Loucy (cell line): ENCODE data around the gene LEUTX.

Experiments used
- H2AFZ ChIP-seq: fragments of 200-600 bp; sonication (generic); 2 replicates; pipeline ENCODE4 v1.6.0; 2016; ENCODE audit warnings: antibody characterized with exemption, mild to moderate bottlenecking, low read length, moderate library complexity
- H3F3A ChIP-seq: fragments of 200-600 bp; 2 replicates; pipeline ENCODE4 v1.6.0; 2016; ENCODE audit warnings: antibody characterized with exemption, low read depth, mild to moderate bottlenecking
- H3K27me3 ChIP-seq: fragments of 200-600 bp; sonication (generic); 2 replicates; pipeline ENCODE4 v1.6.1; 2014; ENCODE audit warnings: low read length, mild to moderate bottlenecking; ENCODE audit not compliant: insufficient read depth, poor library complexity, severe bottlenecking
- H3K36me3 ChIP-seq: fragments of 200-600 bp; sonication (generic); 2 replicates; pipeline ENCODE4 v1.6.1; 2016; ENCODE audit warnings: low read length; ENCODE audit not compliant: insufficient read depth
- H3K4me1 ChIP-seq: fragments of 200-600 bp; sonication (generic); 2 replicates; pipeline ENCODE4 v1.5.1; 2014; ENCODE audit warnings: low read length, mild to moderate bottlenecking; ENCODE audit not compliant: insufficient read depth, poor library complexity, severe bottlenecking
- H3K4me2 ChIP-seq: fragments of 200-600 bp; sonication (generic); 2 replicates; pipeline ENCODE4 v1.6.0; 2014; ENCODE audit warnings: antibody characterized with exemption, low read length, low read depth, mild to moderate bottlenecking; ENCODE audit not compliant: poor library complexity, severe bottlenecking
- H3K4me3 ChIP-seq: fragments of 200-600 bp; sonication (generic); 2 replicates; pipeline ENCODE4 v1.5.1; 2014; ENCODE audit warnings: low read length, mild to moderate bottlenecking, mixed read lengths; ENCODE audit not compliant: poor library complexity, severe bottlenecking
- H3K79me2 ChIP-seq: fragments of 200-600 bp; sonication (generic); 2 replicates; pipeline ENCODE4 v1.6.1; 2014; ENCODE audit warnings: low read length; ENCODE audit not compliant: insufficient read depth
- H3K9ac ChIP-seq: fragments of 200-600 bp; sonication (generic); 2 replicates; pipeline ENCODE4 v1.6.0; 2014; ENCODE audit warnings: mild to moderate bottlenecking, low read depth, low read length, moderate library complexity; ENCODE audit not compliant: poor library complexity, severe bottlenecking
- H3K9me2 ChIP-seq: fragments of 200-600 bp; sonication (generic); replicated peaks from 2 replicates; pipeline ENCODE4 v1.6.1; 2016; ENCODE audit warnings: low read depth, low read length, mixed read lengths
- H3K9me3 ChIP-seq: fragments of 200-600 bp; sonication (generic); 2 replicates; pipeline ENCODE4 v1.6.1; 2014; ENCODE audit warnings: mild to moderate bottlenecking, antibody characterized with exemption, low read length, low read depth; ENCODE audit not compliant: insufficient read depth
- H4K20me1 ChIP-seq: fragments of 200-600 bp; sonication (generic); 2 replicates; pipeline ENCODE4 v1.6.0; 2014; ENCODE audit warnings: antibody characterized with exemption, low read length, mild to moderate bottlenecking; ENCODE audit not compliant: insufficient read depth, poor library complexity, severe bottlenecking
- CTCF ChIP-seq: fragments of 200-600 bp; sonication (generic); conservative IDR thresholded peaks from 2 replicates; pipeline ENCODE4 v1.5.1; 2014; ENCODE audit warnings: mild to moderate bottlenecking, antibody characterized with exemption, low read length
- EZH2phosphoT487 ChIP-seq: fragments of 200-600 bp; IDR thresholded peaks from 2 replicates; pipeline ENCODE4 v1.6.1; 2018; ENCODE audit warnings: antibody characterized with exemption, mild to moderate bottlenecking, moderate library complexity, borderline replicate concordance

LEUTX gene

DNA sequence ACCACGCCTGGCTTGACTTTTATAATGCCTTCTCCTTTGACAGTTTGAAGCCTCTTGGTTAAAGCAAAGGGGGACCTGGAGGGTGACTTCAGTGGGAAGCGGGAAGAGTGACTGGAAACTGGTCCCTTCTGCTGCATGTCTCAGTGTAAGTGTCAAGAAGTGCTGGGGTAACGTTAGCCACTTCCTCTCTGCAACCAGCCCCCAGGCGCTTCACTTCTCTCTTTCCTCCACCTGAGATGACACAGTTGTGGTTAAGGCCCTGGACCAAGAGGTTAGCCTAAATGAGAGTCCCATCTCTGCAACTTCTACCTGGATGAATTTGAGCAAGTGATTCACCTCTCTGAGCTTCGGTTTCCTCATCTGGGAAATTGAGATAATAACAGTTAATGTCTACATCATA lies 16.3 kb downstream of the LEUTX start:
- Histone ChIP-seq H3K79me2 (no peaks in the 10 kb centered on the region), H3K9ac (no peak overlapping the region), H3K36me3 (no peaks in the 10 kb centered on the region), H3K4me3 (no peak overlapping the region), H3K9me3 (no peaks in the 10 kb centered on the region), H3F3A (no peaks in the 10 kb centered on the region), H4K20me1 (no peaks in the 10 kb centered on the region), H3K9me2 (no peaks in the 10 kb centered on the region), H3K27me3 (no peaks in the 10 kb centered on the region), H2AFZ (peak overlapping the region; percentile 38; the same call in 1 of the 2 replicates), H3K4me1 (no peaks in the 10 kb centered on the region), H3K4me2 (no peak overlapping the region)
- TF ChIP-seq CTCF (no peak), EZH2phosphoT487 (no peak)

- no peaks in the 10 kb centered on the region for H4K20me1 ChIP-seq
- no peak overlapping the region for H3K4me2 ChIP-seq
- H3K4me3 ChIP-seq, result no peak overlapping the region
- TF ChIP-seq EZH2phosphoT487 (no peak), CTCF (no peak)
- no peaks in the 10 kb centered on the region for H3K36me3 ChIP-seq
- no peaks in the 10 kb centered on the region for H3K9me2 ChIP-seq
- no peak overlapping the region for H3K9ac ChIP-seq
- H3K79me2 ChIP-seq, result no peaks in the 10 kb centered on the region
- no peaks in the 10 kb centered on the region for H3K27me3 ChIP-seq
- H3K9me3 ChIP-seq, result no peaks in the 10 kb centered on the region
- H3F3A ChIP-seq, result no peaks in the 10 kb centered on the region
- no peaks in the 10 kb centered on the region for H3K4me1 ChIP-seq
- H2AFZ ChIP-seq, result no peak overlapping the region
These were observed 17.4 kb downstream of the LEUTX start for GRCh38 chr19:39796000-39796498.

DNA sequence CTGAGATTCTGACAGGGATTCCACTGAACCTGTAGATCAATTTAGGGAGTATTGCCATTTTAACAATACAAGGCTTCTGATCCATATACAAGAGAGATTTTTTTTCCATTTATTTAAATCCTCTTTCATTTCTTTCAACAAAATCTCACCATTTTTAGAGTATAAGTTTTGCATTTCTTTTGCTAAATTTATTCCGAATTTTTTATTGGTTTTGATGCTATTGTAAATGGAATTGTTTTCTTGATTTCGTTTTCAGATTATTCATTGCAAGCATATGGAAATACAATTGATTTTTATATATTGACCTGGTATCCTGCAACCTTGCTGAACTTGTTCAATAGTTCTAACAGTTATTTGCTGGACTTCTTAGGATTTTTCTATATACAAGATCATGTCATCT lies 18.4 kb downstream of the LEUTX start:
- Histone ChIP-seq H3K9me3 (no peaks in the 10 kb centered on the region), H3K4me1 (no peaks in the 10 kb centered on the region), H3K9ac (no peak overlapping the region), H3K4me2 (no peak overlapping the region), H4K20me1 (no peaks in the 10 kb centered on the region), H3K27me3 (no peaks in the 10 kb centered on the region), H3K9me2 (no peaks in the 10 kb centered on the region), H3K79me2 (no peaks in the 10 kb centered on the region), H3K4me3 (no peak overlapping the region), H3K36me3 (no peaks in the 10 kb centered on the region), H2AFZ (no peak overlapping the region), H3F3A (no peaks in the 10 kb centered on the region)
- no peak for TF ChIP-seq CTCF
- TF ChIP-seq EZH2phosphoT487, result no peak
